A673 (cell line): ENCODE data around the gene TAOK3. TPM values are rescaled to one million over a fixed set of nuclear protein-coding genes. Genes with fewer than 3 reads are reported as not detected.

Experiments
- BruUV-seq: library from RNA; stranded (reverse); fragments of 400-500 nt; replicated peaks from 2 replicates; lab custom pipeline; 2021; lab: Mats Ljungman, UMichigan
- CTCF ChIA-PET: fragments of 300-600 bp; sonication (Branson Sonifier 250); formaldehyde crosslinking; loops from one replicate; lab custom pipeline; 2022; ENCODE audit warnings: antibody characterized with exemption; lab: Charles Lee
- POLR2A ChIA-PET: fragments of 300-600 bp; sonication (Branson Sonifier 250); formaldehyde crosslinking; loops from one replicate; lab custom pipeline; 2022; ENCODE audit warnings: antibody characterized with exemption; ENCODE audit not compliant: low non-redundant PET; lab: Charles Lee
- DNase-seq: peaks from one replicate; pipeline ENCODE4 v3.0.0-alpha.2; 2015; ENCODE audit warnings: low spot score
- H3K27ac ChIP-seq: fragments of 200-600 bp; sonication (generic); 2 replicates; pipeline ENCODE4 v1.5.1; 2016; ENCODE audit warnings: mixed run types, low read depth, mild to moderate bottlenecking, mixed read lengths, antibody characterized with exemption, low read length; ENCODE audit not compliant: poor library complexity, severe bottlenecking
- H3K27me3 ChIP-seq: fragments of 200-600 bp; sonication (generic); replicated peaks from 2 replicates; pipeline ENCODE4 v1.6.1; 2017; ENCODE audit warnings: mixed run types, low read depth, mild to moderate bottlenecking, mixed read lengths, antibody characterized with exemption, low read length; ENCODE audit not compliant: insufficient read depth, poor library complexity
- H3K36me3 ChIP-seq: fragments of 200-600 bp; sonication (generic); 2 replicates; pipeline ENCODE4 v1.6.1; 2016; ENCODE audit warnings: mixed run types, mild to moderate bottlenecking, mixed read lengths, antibody characterized with exemption, low read length; ENCODE audit not compliant: insufficient read depth, poor library complexity, severe bottlenecking
- H3K4me1 ChIP-seq: fragments of 200-600 bp; sonication (generic); 2 replicates; pipeline ENCODE4 v1.6.1; 2017; ENCODE audit warnings: mixed run types, mild to moderate bottlenecking, mixed read lengths, antibody characterized with exemption, low read length; ENCODE audit not compliant: insufficient read depth, poor library complexity, severe bottlenecking
- H3K4me3 ChIP-seq: fragments of 200-600 bp; sonication (generic); 2 replicates; pipeline ENCODE4 v1.5.1; 2016; ENCODE audit warnings: low read depth, mixed run types, mild to moderate bottlenecking, mixed read lengths, low read length; ENCODE audit not compliant: poor library complexity, severe bottlenecking
- H3K9me3 ChIP-seq: fragments of 200-600 bp; sonication (generic); 2 replicates; pipeline ENCODE4 v1.6.1; 2016; ENCODE audit warnings: mixed run types, low read depth, mild to moderate bottlenecking, mixed read lengths, antibody characterized with exemption, low read length; ENCODE audit not compliant: poor library complexity, severe bottlenecking
- CTCF ChIP-seq: fragments of 300-800, 200-600 bp; sonication (generic); conservative IDR thresholded peaks from 2 replicates; pipeline ENCODE4 v1.5.1; 2017; ENCODE audit warnings: low read depth, mild to moderate bottlenecking, antibody characterized with exemption, low read length, moderate library complexity, mixed read lengths
- EZH2 ChIP-seq: fragments of 200-600 bp; sonication (generic); IDR thresholded peaks from 2 replicates; pipeline ENCODE4 v1.6.1; 2017; ENCODE audit warnings: borderline replicate concordance, low read depth, mild to moderate bottlenecking, mixed read lengths, antibody characterized with exemption, low read length; ENCODE audit not compliant: poor library complexity, severe bottlenecking
- intact Hi-C: fragments of 100-400 bp; cut with micrococcal nuclease; formaldehyde crosslinking; loops from one replicate; pipeline ENCODE4 v1.10.0; 2022; ENCODE audit not compliant: unreplicated experiment
- total RNA-seq: library from RNA; stranded (reverse); gene quantifications from 2 replicates; pipeline ENCODE4 v1.2.3, GENCODE V29; 2021

TAOK3 gene
- total RNA-seq, 1 experiment from 2014 or later, result 48.9 TPM

DNA sequence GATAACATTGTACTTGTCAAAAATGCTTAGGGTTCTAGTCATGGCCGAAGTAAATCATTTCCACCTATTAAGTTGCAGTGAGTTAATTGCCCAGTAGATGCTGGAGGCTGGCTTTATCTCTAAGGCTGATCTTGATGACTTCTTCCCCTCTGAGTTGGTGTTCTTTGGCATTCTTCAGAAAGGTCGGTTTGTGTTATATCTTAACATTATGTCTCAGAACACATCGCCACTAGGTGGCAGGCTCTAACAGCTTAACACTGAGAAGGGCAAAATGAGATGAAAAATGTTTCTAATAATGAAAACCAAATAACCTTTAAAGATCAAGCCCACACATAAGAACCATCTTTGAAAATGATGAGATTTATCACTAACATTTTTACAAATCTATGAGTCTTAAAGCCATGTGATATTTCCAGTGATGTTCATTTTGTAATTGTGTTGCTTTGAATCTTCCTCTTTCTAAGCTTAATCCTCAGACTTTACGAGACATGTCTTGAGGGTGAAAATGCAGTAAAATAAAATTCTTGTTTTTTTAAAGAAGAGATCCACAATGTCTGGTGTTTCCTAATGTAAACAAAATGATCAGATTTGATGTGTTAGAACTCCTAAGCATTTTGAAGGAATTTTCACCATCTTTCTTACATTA is 32.3 kb upstream of the TAOK3 start:
- ChIA-PET POLR2A (no interaction called here), CTCF (interaction anchor here (0.5 to 0.8 kb wide), 5 partner anchors 56 to 912 kb away, joined by 3 to 6 read pairs (median 4); no protein-coding TSS in a partner anchor)
- DNase-seq, result peak; percentile 67
- BruUV-seq, result no TSS peak
- H3K27me3 ChIP-seq, result no peaks in the 10 kb centered on the region
- intact Hi-C loops, result loop anchor here (5.0 kb wide), 1 partner anchor 632 kb away; no protein-coding TSS in a partner anchor
- H3K4me1 ChIP-seq, result no peaks in the 10 kb centered on the region
- H3K4me3 ChIP-seq, result no peak overlapping the region
- H3K9me3 ChIP-seq, result no peaks in the 10 kb centered on the region
- no peak overlapping the region for H3K27ac ChIP-seq
- TF ChIP-seq EZH2 (no peak), CTCF (peak; percentile 91)
- peaks cover 45% of the 10 kb centered on the region for H3K36me3 ChIP-seq

GRCh38 chr12:118402251-118402650 is 29.5 kb upstream of the TAOK3 start:
- CTCF ChIA-PET, result no interaction called here
- BruUV-seq, result no TSS peak
- Histone ChIP-seq H3K9me3 (no peaks in the 10 kb centered on the region), H3K4me3 (no peak overlapping the region), H3K36me3 (peaks cover 41% of the 10 kb centered on the region), H3K4me1 (no peaks in the 10 kb centered on the region), H3K27ac (no peak overlapping the region), H3K27me3 (no peaks in the 10 kb centered on the region)
- POLR2A ChIA-PET, result no interaction called here
- intact Hi-C loops, result no loop called here
- no peak for TF ChIP-seq EZH2
- TF ChIP-seq CTCF, result no peak
- DNase-seq, result no peak

- POLR2A ChIA-PET, result no interaction called here
- H3K36me3 ChIP-seq, result peaks cover 37% of the 10 kb centered on the region
Observed at GRCh38 chr12:118398940-118399339, 26.2 kb upstream of the TAOK3 start.

More at GRCh38 chr12:118398940-118399339, 26.2 kb upstream of the TAOK3 start:
- intact Hi-C loops, result no loop called here
- no TSS peak for BruUV-seq
- Histone ChIP-seq H3K9me3 (no peaks in the 10 kb centered on the region), H3K4me1 (no peaks in the 10 kb centered on the region), H3K4me3 (no peak overlapping the region), H3K27ac (no peak overlapping the region), H3K27me3 (no peaks in the 10 kb centered on the region)
- DNase-seq, result no peak
- TF ChIP-seq EZH2, result no peak
- no peak for TF ChIP-seq CTCF
- CTCF ChIA-PET, result no interaction called here
